Activated CD8-positive, alpha-beta T cell treated with anti-CD3 and anti-CD28 coated beads for 36 hours (primary cell): ENCODE data around the gene TLR9. TPM values are rescaled to one million over a fixed set of nuclear protein-coding genes. Genes with fewer than 3 reads are reported as not detected.

ENCODE experiments used
- ATAC-seq: fragments of 200-7000 bp; cut with Tn5 transposase; one replicate; pipeline ENCODE4 v1.10.0; 2021; ENCODE audit warnings: mild to moderate bottlenecking, moderate library complexity
- CTCF ChIA-PET: fragments of 350-600 bp; sonication (Branson Sonifier 250); formaldehyde crosslinking; loops from one replicate; lab custom pipeline; 2021; ENCODE audit warnings: antibody characterized with exemption; lab: Charles Lee
- POLR2A ChIA-PET: fragments of 350-600 bp; sonication (Branson Sonifier 250); formaldehyde crosslinking; loops from one replicate; lab custom pipeline; 2021; ENCODE audit warnings: antibody characterized with exemption; lab: Charles Lee
- DNase-seq: peaks from one replicate; pipeline ENCODE4 v3.0.0-alpha.2; 2020
- H3K27ac Mint-ChIP-seq: one replicate; pipeline ENCODE4 v1.8.0; 2021; ENCODE audit warnings: mild to moderate bottlenecking, mixed read lengths
- H3K27me3 Mint-ChIP-seq: one replicate; pipeline ENCODE4 v1.8.0; 2021; ENCODE audit warnings: mixed read lengths
- H3K36me3 Mint-ChIP-seq: one replicate; pipeline ENCODE4 v1.8.0; 2021; ENCODE audit warnings: low read depth, mixed read lengths
- H3K4me1 Mint-ChIP-seq: one replicate; pipeline ENCODE4 v1.8.0; 2021; ENCODE audit warnings: low read depth, mixed read lengths
- H3K4me3 Mint-ChIP-seq: one replicate; pipeline ENCODE4 v1.8.0; 2021; ENCODE audit warnings: mild to moderate bottlenecking, moderate library complexity, mixed read lengths
- H3K9me3 Mint-ChIP-seq: one replicate; pipeline ENCODE4 v1.8.0; 2021; ENCODE audit warnings: mixed read lengths
- CTCF ChIP-seq: fragments of 200-600 bp; IDR thresholded peaks from one replicate; pipeline ENCODE4 v1.8.0; 2022; ENCODE audit warnings: antibody characterized with exemption, mild to moderate bottlenecking
- intact Hi-C: fragments of 100-400 bp; cut with micrococcal nuclease; formaldehyde crosslinking; loops from one replicate; pipeline ENCODE4 v1.10.0; 2022
- total RNA-seq, 2 experiments: library from RNA; stranded (reverse); gene quantifications; one replicate each; pipeline ENCODE4 v1.2.3, GENCODE V29; 2021

Gene TLR9
- total RNA-seq, 2 experiments from 2014 or later = 2.0 TPM

- Mint-ChIP-seq H3K9me3 (no peaks in the 10 kb centered on the region), H3K27ac (peak overlapping the region; percentile 76), H3K4me1 (peaks cover 56% of the 10 kb centered on the region), H3K36me3 (peaks cover 69% of the 10 kb centered on the region), H3K27me3 (no peaks in the 10 kb centered on the region), H3K4me3 (no peak overlapping the region)
- ChIA-PET CTCF (interaction anchor here (0.7 to 6.6 kb wide), 6 partner anchors 12 to 137 kb away, joined by 3 to 71 read pairs (median 4); no protein-coding TSS in a partner anchor), POLR2A (interaction anchor here (0.6 to 1.1 kb wide), 4 partner anchors 12 to 207 kb away, joined by 3 read pairs; partner anchors contain the start of gene RPL29)
- intact Hi-C loops = no loop called here
- TF ChIP-seq CTCF = no peak
- ATAC-seq = no peak
- DNase-seq = no peak
These were observed 22.9 kb downstream of the TLR9 start for GRCh38 chr3:52202384-52203077.

- Mint-ChIP-seq H3K4me1 (peaks cover 66% of the 10 kb centered on the region), H3K27me3 (no peaks in the 10 kb centered on the region), H3K9me3 (no peaks in the 10 kb centered on the region), H3K4me3 (no peak overlapping the region), H3K36me3 (peaks cover 62% of the 10 kb centered on the region), H3K27ac (peak overlapping the region; percentile 16)
- CTCF ChIA-PET = interaction anchor here (0.6 to 6.6 kb wide), 7 partner anchors 14 to 139 kb away, joined by 3 to 71 read pairs (median 4); no protein-coding TSS in a partner anchor
- ATAC-seq (no peak), DNase-seq (no peak)
- intact Hi-C loops = no loop called here
- TF ChIP-seq CTCF = no peak
- POLR2A ChIA-PET = interaction anchor here (1.0 kb wide), 1 partner anchor 38 kb away, joined by 3 read pairs; the partner anchor contains the start of gene TWF2
These were observed 24.3 kb downstream of the TLR9 start for GRCh38 chr3:52200981-52201679.

- H3K4me1 Mint-ChIP-seq = peaks cover 52% of the 10 kb centered on the region
- CTCF ChIA-PET = no interaction called here
These were observed 26.5 kb downstream of the TLR9 start for GRCh38 chr3:52198643-52199608.

More at GRCh38 chr3:52198643-52199608, 26.5 kb downstream of the TLR9 start:
- ATAC-seq = no peak
- POLR2A ChIA-PET = no interaction called here
- no peaks in the 10 kb centered on the region for H3K9me3 Mint-ChIP-seq
- peak overlapping the region; percentile 92 for H3K27ac Mint-ChIP-seq
- intact Hi-C loops = no loop called here
- peaks cover 43% of the 10 kb centered on the region for H3K36me3 Mint-ChIP-seq
- peak overlapping the region; percentile 99 for H3K4me3 Mint-ChIP-seq
- DNase-seq = no peak
- TF ChIP-seq CTCF = no peak
- H3K27me3 Mint-ChIP-seq = no peaks in the 10 kb centered on the region
